NCI-H1417 (cell line): ENCODE measurements around the gene ZNF428.
"Not testable (repeated sequence)": the region's sequence is repeated elsewhere in the genome, so short reads cannot be mapped to it uniquely, and the experiment has no call there.

ENCODE experiments used
- DNase-seq, 3 experiments: peaks; one replicate each; lab custom pipeline; 2025; lab: John Stamatoyannopoulos, UW

ZNF428 gene, protein sequence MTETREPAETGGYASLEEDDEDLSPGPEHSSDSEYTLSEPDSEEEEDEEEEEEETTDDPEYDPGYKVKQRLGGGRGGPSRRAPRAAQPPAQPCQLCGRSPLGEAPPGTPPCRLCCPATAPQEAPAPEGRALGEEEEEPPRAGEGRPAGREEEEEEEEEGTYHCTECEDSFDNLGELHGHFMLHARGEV

DNA sequence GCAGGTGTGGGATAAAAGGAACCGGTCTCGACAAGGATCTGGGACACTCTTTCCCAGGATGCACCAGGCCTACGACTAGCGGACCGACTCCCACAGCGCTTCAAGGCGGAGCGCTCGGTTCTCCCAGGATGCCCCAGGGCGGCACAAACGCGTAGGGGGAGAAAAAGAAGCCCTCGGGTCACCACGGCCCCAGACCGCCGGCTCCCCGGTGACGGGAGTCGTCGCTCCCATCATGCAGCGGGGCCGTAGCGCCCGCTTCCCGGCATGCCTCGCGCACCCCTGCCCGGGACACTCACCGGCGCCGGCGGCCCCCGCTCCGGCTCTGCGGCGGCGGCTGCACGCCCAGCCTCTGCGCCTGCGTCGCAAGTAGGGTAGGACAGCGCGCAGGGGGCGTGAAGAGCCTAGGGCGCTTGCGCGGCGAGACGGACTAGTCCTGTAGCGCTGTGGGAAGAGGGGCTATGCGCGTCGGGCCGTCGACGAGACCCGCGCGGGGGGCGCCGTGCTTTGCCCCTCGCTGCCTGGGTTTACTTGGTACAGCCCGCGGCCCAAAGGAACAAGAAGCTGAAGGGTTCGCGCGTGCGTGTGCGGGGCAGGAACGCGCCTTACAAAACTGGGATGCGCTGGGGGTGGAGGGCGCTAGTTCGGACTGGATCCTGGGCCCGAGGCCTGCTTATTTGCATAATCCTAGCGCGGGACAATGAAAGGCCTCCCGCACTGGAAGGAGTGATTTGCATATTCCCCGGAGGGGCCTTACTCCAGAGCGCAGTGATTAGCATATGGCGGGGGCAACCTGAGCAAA is at the start of gene ZNF428:
Gene ZNF428 (minus strand): TSS at position 368 of the 799 bp plus-strand sequence. CDS start 5,325 bp downstream, outside the sequence.
- DNase-seq, result peak; percentile 94 to 96 (median 95)

DNA sequence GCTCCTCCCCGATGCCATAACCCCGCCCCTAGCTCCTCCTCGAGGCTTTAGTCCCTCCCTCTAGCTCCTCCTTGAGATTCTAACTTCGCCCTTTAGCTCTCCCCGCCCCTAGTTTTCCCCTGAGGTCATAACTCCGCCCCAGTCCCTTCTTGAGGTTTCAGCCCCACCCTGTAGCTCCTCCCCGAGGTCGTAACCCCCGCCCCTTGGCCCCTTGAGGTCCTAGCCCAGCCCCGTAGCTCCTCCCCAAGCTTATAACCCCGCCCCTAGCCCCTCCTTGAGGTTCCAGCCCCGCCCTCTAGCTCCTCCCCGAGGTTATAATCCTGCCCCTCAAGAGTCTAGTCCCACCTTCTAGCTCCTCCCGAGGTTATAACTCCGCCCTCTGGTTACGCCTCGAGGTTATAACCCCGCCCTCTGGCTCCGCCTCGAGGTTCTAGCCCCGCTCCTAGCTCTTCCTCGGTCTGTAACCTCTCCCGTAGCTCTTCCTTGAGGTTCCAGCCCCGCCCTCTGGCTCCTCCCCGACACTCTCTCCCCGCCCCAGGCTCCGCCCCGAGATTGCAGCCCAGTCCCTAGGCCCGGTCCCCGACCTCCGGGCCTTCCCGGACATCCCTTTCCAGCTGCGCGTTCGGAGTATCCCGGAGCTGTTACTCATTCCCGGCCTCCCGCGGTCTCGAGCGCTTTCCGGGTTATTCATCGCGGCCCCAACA is 49.1 kb upstream of the ZNF428 start:
- peak; percentile 99 to 100 (median 100) for DNase-seq

DNA sequence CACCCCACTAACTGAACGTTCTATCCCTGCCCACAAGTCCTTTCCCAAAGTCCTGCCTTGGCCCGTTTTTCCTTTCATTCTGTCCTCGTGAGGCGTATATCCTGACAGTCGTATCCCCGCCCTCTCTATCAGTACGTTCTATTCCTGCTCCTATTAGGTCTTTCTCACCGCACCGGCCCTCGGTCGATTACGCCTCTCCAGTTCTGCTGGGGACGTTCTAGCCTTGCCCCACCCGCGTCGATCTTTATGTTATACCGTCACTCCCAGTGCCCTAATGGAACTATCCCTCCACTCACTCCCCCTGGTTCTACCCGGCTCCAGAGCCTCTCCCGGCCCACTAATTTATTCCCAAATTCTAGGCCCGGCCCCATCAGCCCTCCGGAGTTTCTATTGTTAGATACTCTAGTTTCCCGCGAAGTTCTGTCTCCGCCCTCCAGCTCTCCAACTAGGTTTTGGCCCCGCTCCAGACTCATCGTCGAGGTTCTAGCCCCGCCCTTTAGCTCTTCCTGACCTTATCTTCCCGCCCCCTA is 48.5 kb upstream of the ZNF428 start:
- DNase-seq, result no peak

DNA sequence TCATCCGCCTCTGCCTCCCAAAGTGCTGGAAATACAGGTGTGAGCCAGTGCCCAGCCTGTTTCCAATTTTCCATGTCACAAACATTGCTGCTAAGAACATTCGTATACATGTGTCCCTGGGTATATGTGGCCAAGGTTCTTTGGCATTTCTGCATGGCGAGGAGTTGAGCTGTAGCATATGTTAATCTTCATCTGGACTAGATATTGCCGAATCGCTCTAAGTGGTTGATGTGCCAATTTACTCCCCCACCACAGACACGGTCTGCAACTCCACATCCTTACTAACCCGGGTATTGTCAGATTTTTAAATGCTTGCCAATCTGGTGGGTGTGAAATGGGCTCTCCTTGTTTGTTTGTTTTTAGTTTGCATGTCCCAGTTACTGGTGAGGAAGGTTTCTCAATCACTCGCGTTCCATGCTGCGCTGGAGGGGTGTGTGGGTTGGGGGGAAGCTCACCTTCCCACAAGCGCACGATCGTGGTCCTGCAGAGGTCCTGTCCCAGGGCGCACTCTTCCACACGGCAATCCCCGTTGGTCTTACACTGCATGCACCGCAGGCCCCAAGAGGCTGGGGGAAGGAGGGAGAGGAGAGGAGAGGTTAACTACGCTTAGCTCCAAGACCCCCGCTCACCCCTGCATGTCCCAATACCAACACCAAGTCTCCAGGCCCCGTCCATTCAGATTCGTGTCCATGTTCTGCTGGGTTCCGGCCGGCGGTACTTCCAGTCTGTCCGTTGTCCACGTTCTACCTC is 47.9 kb upstream of the ZNF428 start:
- DNase-seq, result peak in 1 of 3 experiments; percentile 45

DNA sequence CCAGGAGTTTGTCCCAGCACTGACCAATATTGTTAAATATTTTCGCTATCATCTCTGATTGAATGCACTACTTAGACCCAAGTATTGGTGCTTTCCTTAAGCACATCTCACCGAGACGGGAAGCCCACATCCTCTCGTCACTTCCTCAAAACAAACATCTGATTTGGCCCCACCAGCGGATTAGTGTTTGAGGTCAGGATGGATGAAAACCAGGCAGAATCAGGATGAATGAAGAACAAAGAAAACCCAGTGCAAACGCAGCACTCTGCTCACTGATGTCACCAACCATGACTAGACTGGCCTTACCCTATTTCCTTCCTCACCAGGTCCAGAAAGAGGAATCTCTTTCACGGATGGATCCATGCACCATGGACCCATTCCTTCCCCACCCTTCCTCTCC is 44.6 kb upstream of the ZNF428 start:
- no peak for DNase-seq

DNA sequence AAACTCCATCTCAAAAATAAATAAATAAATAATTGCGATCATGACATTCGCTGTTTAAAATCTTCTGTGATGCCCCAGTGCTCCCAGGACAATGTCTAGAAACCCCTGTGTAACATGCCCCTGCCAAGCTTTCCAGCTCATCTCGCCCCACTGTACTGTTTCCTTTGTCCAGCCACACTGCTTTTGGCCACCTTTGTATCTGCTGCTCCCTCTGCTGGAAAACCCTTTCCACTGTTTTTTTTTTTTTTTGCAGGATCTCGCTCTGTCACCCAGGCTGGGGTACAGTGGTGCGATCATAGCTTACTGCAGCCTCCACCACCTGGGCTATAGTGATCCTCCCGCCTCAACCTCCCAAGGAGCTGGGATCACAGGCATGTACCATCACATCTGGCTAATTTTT is 43.1 kb upstream of the ZNF428 start:
- DNase-seq, result peak in 1 of 3 experiments; percentile 9

DNA sequence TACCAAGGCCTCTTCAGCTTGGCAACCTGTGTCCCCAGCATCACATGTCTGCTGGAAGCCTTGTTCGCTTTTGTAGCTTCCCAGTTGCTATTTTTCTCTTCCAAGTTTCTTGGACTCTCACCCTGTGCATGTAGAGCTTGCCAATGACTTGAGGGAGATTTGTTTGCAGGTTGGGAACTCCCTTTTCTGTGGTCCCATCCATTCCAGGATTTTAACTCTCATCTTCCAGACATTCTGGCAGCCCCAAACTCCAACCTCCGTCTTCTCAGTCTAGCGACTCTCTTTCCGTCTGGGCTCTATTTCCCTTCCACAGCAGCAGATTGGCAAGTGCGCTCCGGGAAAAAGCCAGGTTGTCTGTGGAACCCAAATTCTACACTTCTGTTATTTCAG is 41.5 kb upstream of the ZNF428 start:
- DNase-seq, result no peak

DNA sequence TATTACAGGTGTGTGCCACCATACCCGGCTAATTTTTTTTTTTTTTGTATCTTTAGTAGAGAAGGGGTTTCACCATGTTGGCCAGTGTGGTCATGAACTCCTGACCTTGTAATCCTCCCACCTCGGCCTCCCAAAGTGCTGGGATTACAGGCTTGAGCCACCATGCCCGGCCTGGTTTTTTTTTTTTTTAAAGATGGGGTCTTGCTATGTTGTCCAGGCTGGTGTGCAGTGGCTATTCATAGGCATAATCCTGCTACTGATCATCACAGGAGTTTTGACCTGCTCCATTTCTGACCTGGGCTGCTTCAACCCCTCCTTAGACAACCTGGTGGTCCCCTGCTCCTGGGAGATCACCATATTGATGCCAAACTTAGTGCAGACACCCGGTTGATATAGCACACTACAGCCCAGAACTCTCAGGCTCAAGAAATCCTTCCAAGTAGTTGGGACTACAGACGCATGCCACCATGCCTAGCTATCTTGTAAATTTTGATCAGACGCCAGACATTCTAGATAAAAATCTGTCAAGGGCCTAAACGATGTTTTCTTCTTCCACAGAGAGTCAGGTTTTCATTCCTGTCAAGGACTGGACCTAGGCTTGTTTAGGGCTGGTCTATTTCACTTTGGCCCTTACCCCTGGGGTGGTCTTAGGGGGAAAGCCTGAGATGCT is 41.0 kb upstream of the ZNF428 start:
- no peak for DNase-seq

DNA sequence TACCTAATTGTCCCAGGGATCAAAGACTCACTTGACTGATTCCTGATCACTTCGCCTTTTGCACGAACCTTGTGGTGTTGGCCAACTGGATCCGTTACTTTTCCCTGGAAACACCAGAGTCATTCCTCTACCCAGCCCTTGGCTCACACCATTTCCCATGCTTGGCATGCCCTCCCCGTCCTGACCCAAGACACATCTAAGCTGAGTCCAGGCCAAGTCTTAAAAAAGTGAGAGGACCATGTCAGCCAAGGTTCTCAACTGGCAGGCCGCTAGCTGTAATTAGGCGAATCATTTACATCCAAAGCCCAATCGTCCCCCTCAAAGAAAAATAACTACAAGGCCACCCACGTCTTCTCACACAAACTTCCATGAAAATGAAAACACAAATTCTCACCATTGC is 39.1 kb upstream of the ZNF428 start:
- no peak for DNase-seq

DNA sequence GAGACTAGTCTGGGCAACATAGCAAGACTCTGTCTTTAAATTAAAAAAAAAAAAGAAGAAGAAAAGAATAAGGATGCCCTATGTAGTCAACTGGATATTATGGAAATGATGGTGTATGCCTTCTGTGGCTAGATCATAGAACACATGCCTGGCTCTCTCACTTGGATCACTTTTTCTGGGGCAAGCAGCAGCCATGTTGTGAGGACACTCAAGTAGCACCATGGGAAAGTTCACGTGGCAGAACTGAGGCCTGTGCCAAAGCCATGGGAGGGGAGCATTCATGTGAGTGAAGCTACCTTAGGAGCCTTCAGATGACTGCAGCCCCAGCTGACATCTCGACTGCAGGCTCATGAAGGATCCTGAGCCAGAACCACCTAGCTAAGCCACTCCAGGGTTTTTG is 38.6 kb upstream of the ZNF428 start:
- DNase-seq, result no peak

DNA sequence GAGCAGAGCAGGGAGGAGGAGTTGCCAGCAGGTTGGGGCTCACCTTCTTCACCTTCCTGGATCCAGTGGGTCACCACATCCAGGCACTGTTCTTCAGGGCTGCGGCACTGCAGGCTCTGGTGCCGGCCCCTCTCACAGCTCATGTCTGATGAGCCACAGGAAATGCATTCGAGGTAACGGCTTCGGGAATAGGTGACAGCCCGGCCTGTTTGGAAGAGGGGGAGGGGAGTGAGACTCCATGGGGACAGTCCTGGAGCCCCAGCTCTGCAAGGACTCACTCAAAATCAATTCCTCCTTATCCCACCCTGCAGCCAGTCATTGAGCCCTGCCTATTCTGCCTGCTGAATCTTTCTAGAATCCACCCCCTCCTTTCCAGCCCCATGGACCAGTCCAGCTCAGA is 37.0 kb upstream of the ZNF428 start:
- DNase-seq, result no peak

DNA sequence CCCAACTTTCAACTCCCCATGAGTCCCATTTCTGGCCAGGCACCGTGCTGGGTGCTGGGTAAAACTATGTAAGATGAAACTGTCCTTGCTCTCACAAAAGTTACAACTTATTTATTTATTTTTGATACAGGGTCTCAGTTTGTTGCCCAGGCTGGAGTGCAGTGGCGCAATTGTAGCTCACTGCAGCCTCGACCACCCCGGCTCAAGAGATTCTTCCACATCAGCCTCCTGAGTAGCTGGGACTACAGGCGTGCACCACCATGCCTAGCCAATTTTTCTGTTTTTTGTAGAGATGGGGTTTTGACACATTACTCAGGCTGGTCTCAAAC is 33.1 kb upstream of the ZNF428 start:
- DNase-seq, result no peak

DNA sequence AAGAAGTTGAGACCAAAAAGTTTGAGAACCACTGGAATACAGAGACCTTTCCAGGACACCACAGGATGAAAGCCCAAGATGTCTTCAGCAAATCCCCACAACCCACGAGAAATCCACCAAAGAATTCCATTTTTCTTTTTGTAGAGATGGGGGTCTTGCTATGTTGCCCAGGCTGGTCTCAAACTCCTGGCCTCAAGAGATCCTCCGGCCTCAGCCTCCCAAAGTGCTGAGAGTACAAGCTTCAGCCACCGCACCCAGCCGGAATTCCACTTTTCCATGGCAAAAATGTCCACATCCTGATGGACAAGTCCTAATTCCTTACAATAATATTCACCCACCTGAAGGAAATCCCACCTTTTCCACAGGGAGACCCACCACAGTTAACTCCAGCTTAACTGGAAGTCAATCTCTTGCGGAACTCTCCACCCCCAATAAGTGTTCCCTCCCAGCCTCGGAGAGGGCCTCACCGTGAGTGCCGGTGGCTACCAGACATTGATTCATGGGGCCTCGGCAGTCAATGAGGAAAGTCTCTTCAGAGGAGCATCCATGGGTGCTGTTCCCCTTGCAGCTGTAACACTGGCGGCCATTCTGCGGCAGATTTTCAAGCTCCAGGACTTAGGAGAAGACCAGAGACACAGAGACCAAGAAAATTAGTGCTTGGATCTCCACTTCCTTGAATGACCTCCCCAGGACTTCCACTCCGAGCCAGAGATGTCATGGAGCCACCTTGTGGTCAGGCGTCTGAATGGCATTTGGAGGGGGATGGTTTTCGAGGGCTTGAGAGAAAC is 32.5 kb upstream of the ZNF428 start:
- DNase-seq, result peak; percentile 26 to 72 (median 45)

DNA sequence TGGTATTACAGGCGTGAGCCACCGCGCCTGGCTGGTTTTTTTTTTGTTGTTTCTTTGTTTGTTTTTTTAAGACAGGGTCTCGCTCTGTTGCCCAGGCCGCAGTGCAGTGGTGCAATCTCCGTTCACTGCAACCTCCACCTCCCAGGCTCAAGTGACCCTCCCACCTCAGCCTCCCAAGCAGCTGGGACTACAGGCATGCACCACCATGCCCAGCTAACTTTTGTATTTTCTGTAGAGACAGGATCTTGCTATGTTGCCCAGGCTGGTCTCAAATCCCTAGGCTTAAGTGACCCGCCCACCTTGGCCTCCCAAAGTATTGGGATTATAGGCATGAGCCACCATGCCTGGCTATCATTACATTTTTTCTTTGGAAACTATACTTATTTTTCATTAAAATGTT is 30.8 kb upstream of the ZNF428 start:
- not testable (repeated sequence) for DNase-seq

DNA sequence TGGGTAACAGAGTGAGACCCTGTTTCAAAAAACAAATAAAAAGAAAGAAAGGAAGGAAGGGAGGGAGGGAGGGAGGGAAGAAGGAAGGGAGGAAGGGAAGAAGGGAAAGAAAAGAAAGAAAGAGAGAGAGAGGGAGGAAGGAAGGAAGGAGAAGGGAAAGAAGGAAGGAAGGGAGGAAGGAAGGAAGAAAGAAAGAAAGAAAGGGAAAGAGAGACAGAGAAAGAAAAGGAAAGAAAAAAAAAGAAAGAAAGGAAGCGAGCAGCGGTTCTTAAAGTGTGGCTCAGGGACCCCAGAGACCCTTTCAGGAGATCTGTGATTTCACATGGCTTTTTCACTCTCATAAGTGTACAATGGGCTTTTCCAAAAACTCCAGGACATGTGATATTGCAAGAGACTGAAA is 30.1 kb upstream of the ZNF428 start:
- DNase-seq, result no peak

DNA sequence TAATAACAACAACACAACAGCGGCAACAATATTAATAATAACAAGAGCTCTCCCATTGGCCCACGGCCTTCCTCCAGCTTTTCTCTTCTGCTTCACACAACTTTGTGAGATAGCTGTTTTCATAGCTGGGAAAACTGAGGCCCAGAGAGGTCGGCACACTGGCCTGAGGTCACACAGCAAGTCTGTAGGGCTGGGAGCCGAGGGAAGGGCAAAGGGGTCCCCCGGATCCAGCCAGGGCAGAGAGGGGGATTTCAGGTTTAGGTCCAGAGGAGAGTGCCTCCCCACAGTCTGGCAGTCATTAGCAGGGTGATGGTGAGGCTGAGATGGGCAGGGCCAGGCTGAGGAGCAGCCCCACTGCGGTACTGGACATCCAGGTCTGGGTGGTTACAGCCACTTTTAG is 29.2 kb upstream of the ZNF428 start:
- no peak for DNase-seq

DNA sequence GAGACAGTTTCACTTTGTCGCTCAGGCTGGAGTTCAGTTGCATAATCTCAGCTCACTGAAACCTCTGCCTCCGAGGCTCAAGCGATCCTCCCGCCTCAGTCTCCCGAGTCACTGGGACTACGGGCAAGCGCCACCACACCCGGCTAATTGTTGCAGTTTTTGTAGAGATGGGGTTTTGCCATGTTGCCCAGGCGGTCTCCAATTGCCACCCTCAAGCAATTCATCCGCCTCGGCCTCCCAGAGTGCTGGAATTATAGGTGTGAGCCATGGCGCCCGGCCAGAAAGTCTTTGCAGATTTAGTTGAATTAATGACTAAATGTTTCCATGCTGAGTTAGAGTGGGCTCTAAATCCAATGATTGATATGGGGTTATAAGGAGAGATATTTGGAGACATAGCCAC is 24.8 kb upstream of the ZNF428 start:
- peak in 1 of 3 experiments; percentile 3 for DNase-seq

DNA sequence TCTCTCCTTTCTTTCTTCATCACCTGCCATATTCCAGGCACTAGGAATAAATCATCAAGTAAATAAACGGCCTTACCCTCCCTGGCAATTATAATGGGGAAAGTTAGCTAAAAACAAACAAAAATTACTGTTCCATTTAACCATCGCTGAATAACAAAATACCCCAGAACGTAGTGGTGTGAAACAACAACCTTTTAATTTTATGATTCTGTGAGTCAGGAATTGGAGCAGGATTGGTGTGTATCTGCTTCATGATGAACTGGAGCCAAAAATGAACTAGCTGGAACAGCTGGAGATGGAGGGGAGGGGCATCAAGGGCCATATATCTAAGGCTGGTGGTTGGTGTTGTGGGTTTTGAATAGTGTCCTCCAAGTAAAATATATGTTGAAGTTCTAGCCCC is 23.9 kb upstream of the ZNF428 start:
- peak in 2 of 3 experiments; percentile 15 to 80 for DNase-seq

DNA sequence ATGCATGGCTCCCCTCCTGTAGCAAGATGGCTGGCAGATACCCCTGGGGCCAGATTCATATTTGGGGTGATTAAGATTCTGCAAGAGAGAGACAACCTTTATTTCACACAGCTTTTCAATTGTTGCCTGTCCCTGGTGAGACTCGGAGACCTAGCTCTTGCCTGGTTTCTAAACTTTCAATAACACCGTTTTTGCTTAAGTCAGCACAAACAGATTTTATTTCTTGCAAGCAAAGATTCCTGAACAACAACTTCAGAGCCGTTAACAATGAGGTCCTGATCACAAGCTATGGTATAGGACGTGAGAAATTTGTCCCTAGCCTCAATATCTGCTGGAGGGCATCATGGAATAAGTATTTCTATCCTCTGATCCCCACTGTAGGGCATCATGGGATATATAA is 23.1 kb upstream of the ZNF428 start:
- DNase-seq, result no peak

DNA sequence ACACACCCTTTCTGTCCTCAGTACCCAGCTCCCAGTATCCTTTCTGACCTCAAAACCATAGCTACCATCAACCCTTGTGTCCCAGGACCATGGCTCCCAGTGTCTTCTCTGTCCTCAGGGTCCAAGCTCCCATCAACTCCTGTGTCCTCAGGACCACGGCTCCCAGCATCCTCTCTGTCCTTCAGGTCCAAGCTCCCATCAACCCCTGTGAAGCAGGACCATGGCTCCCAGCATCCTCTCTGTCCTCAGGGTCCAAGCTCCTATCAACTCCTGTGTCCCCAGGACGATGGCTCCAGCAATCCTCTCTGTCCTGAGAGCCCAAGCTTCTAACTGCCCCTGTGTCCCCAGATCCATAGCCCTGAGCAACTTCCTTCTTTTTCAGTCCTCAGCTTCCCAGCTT is 21.9 kb upstream of the ZNF428 start:
- DNase-seq, result no peak

DNA sequence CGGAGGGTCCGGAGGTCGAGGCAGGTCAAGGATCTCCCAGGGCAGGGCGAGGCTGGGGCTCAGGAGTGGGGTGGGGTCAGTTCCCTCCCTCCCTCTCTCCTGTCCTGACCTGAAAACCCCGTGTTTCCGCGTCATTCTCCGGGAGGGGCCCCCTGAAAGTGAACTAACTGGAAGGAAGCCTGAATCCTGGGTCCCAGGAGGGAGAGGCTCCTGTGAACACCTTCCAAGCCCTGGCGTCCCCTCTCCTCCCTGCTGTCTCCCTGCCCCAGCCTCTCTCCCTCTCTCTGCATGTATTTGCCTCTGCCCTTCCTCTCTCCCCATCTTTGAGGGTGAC is 21.0 kb upstream of the ZNF428 start:
- peak in 1 of 3 experiments; percentile 27 for DNase-seq
